GM12891 (cell line): Measurements from ENCODE around the gene PCDHGB5.

Experiments used
- PAX5 ChIP-seq: IDR thresholded peaks from 2 replicates; pipeline ENCODE4 v1.6.1; 2011; ENCODE audit warnings: low read length, moderate library complexity, mild to moderate bottlenecking; ENCODE audit not compliant: insufficient read depth, severe bottlenecking
- POLR2A ChIP-seq: IDR thresholded peaks from 2 replicates; pipeline ENCODE4 v1.6.1; 2011; ENCODE audit warnings: low read depth, low read length, control low read depth
- POLR2AphosphoS5 ChIP-seq: IDR thresholded peaks from 2 replicates; pipeline ENCODE4 v1.6.1; 2011; ENCODE audit warnings: low read depth, low read length, control low read depth
- POU2F2 ChIP-seq: IDR thresholded peaks from 2 replicates; pipeline ENCODE4 v1.6.1; 2011; ENCODE audit warnings: low read depth, mild to moderate bottlenecking, control low read depth, low read length, moderate library complexity
- SPI1 ChIP-seq: IDR thresholded peaks from 2 replicates; pipeline ENCODE4 v1.6.1; 2011; ENCODE audit warnings: low read depth, low read length, control low read depth
- TAF1 ChIP-seq: IDR thresholded peaks from 2 replicates; pipeline ENCODE4 v1.6.1; 2011; ENCODE audit warnings: low read depth, low read length, control low read depth

DNA sequence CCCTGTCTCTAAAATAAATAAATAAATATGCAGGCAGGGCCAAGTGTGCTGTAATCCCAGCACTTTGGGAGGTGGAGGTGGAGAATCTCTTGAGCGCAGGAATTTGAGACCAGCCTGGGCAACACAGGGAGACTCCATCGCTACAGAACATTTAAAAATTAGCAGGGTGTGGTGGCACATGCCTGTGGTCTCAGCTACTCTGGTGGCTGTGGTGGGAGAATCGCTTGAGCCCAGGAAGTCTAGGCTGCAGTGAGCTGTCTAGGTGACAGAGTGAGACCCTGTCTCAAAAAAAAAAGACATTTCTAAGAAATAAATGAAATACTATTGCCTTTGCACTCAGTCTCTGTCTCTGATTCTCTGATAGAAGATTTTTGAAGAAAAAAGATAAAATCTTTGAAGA, 13.8 kb downstream of the PCDHGB5 start:
- TF ChIP-seq SPI1 (no peak), POLR2AphosphoS5 (no peak), POLR2A (no peak), TAF1 (no peak), PAX5 (no peak), POU2F2 (no peak)
